H9 (cell line): ENCODE data around the gene DSCAM. TPM values are rescaled to one million over a fixed set of nuclear protein-coding genes. Genes with fewer than 3 reads are reported as not detected.

Experiments used
- DNase-seq: peaks from one replicate; pipeline ENCODE4 v3.0.0-alpha.2; 2017
- H2AFZ ChIP-seq: one replicate; pipeline ENCODE4 v1.6.1; 2013; ENCODE audit warnings: mild to moderate bottlenecking, low read length, control low read depth, moderate library complexity
- H2AK5ac ChIP-seq: 2 replicates; pipeline ENCODE4 v1.6.1; 2013; ENCODE audit warnings: low read length, control low read depth, mixed read lengths; ENCODE audit not compliant: insufficient read length
- H2BK120ac ChIP-seq: one replicate; pipeline ENCODE4 v1.6.1; 2013; ENCODE audit warnings: low read depth, mild to moderate bottlenecking, low read length, control low read depth, inconsistent platforms; ENCODE audit not compliant: poor library complexity, severe bottlenecking
- H2BK12ac ChIP-seq: 2 replicates; pipeline ENCODE4 v1.6.1; 2013; ENCODE audit warnings: low read length, control low read depth, mixed read lengths, low read depth; ENCODE audit not compliant: insufficient read length
- H2BK15ac ChIP-seq: 2 replicates; pipeline ENCODE4 v1.6.1; 2013; ENCODE audit warnings: low read depth, low read length, control low read depth
- H2BK20ac ChIP-seq: one replicate; pipeline ENCODE4 v1.6.1; 2013; ENCODE audit warnings: low read depth, mild to moderate bottlenecking, low read length, control low read depth, inconsistent platforms; ENCODE audit not compliant: poor library complexity, severe bottlenecking
- H2BK5ac ChIP-seq: 2 replicates; pipeline ENCODE4 v1.6.1; 2013; ENCODE audit warnings: low read length, control low read depth, mixed read lengths; ENCODE audit not compliant: insufficient read length
- H3K14ac ChIP-seq: 2 replicates; pipeline ENCODE4 v1.6.1; 2013; ENCODE audit warnings: low read length, control low read depth; ENCODE audit not compliant: insufficient read depth
- H3K18ac ChIP-seq: 2 replicates; pipeline ENCODE4 v1.6.1; 2013; ENCODE audit warnings: low read depth, mild to moderate bottlenecking, mixed read lengths, low read length, control low read depth; ENCODE audit not compliant: insufficient read length
- H3K23ac ChIP-seq: 2 replicates; pipeline ENCODE4 v1.6.1; 2013; ENCODE audit warnings: low read length, control low read depth, mixed read lengths, low read depth; ENCODE audit not compliant: insufficient read length
- H3K23me2 ChIP-seq: 2 replicates; pipeline ENCODE4 v1.6.1; 2013; ENCODE audit warnings: low read depth, mild to moderate bottlenecking, mixed read lengths, low read length, control low read depth; ENCODE audit not compliant: insufficient read length, poor library complexity, severe bottlenecking
- H3K27ac ChIP-seq: 2 replicates; pipeline ENCODE4 v1.5.1; 2013; ENCODE audit warnings: low read length, control low read depth, mixed read lengths, low read depth; ENCODE audit not compliant: insufficient read length
- H3K27me3 ChIP-seq: 2 replicates; pipeline ENCODE4 v1.6.1; 2013; ENCODE audit warnings: low read length, control low read depth, inconsistent platforms; ENCODE audit not compliant: insufficient read depth
- H3K4ac ChIP-seq: 2 replicates; pipeline ENCODE4 v1.6.1; 2013; ENCODE audit warnings: low read depth, mild to moderate bottlenecking, control low read depth, inconsistent platforms, low read length, moderate library complexity
- H3K4me1 ChIP-seq: 2 replicates; pipeline ENCODE4 v1.6.1; 2013; ENCODE audit warnings: low read length, control low read depth, inconsistent platforms; ENCODE audit not compliant: insufficient read depth
- H3K4me2 ChIP-seq: 2 replicates; pipeline ENCODE4 v1.6.1; 2013; ENCODE audit warnings: low read length, control low read depth, mixed read lengths; ENCODE audit not compliant: insufficient read length, insufficient read depth
- H3K56ac ChIP-seq: 2 replicates; pipeline ENCODE4 v1.6.1; 2013; ENCODE audit warnings: low read depth, mild to moderate bottlenecking, mixed read lengths, low read length, control low read depth; ENCODE audit not compliant: insufficient read length
- H3K79me1 ChIP-seq: 2 replicates; pipeline ENCODE4 v1.6.1; 2013; ENCODE audit warnings: low read depth, mild to moderate bottlenecking, moderate library complexity, low read length, control low read depth, inconsistent platforms; ENCODE audit not compliant: insufficient read depth, poor library complexity, severe bottlenecking
- H3K79me2 ChIP-seq: 2 replicates; pipeline ENCODE4 v1.6.1; 2013; ENCODE audit warnings: low read length, control low read depth, inconsistent platforms; ENCODE audit not compliant: insufficient read depth
- H3K9ac ChIP-seq: 2 replicates; pipeline ENCODE4 v1.6.1; 2013; ENCODE audit warnings: low read length, control low read depth, mixed read lengths; ENCODE audit not compliant: insufficient read length; ENCODE audit errors: extremely low read depth
- H3K9me3 ChIP-seq: one replicate; pipeline ENCODE4 v1.6.1; 2013; ENCODE audit warnings: low read depth, low read length, inconsistent platforms; ENCODE audit not compliant: control insufficient read depth
- H3T11ph ChIP-seq: one replicate; pipeline ENCODE4 v1.6.1; 2013; ENCODE audit warnings: mild to moderate bottlenecking, low read length, control low read depth, inconsistent platforms
- H4K20me1 ChIP-seq: one replicate; pipeline ENCODE4 v1.6.1; 2013; ENCODE audit not compliant: control insufficient read depth, insufficient read length, insufficient read depth
- H4K5ac ChIP-seq: 2 replicates; pipeline ENCODE4 v1.6.1; 2013; ENCODE audit warnings: low read depth, mild to moderate bottlenecking, mixed read lengths, low read length, control low read depth; ENCODE audit not compliant: insufficient read length
- H4K8ac ChIP-seq: replicated peaks from 2 replicates; pipeline ENCODE4 v1.6.1; 2013; ENCODE audit warnings: low read length, control low read depth, mixed read lengths, low read depth; ENCODE audit not compliant: insufficient read length
- H4K91ac ChIP-seq: 2 replicates; pipeline ENCODE4 v1.6.1; 2013; ENCODE audit warnings: low read depth, mild to moderate bottlenecking, moderate library complexity, mixed read lengths, low read length, control low read depth; ENCODE audit not compliant: insufficient read length
- H3K27ac Mint-ChIP-seq, 3 experiments: 2 replicates in 2 of 3; 3 replicates in 1 of 3; pipeline ENCODE4 v1.8.0; 2020 to 2021; ENCODE audit warnings: mixed read lengths in 3 of 3, mild to moderate bottlenecking in 1 of 3, moderate library complexity in 1 of 3
- H3K27me3 Mint-ChIP-seq: 2 replicates; pipeline ENCODE4 v1.8.0; 2021; ENCODE audit warnings: low read depth, mild to moderate bottlenecking, moderate library complexity, mixed read lengths
- H3K36me3 Mint-ChIP-seq, 3 experiments: 2 replicates in 2 of 3; 3 replicates in 1 of 3; pipeline ENCODE4 v1.8.0; 2020 to 2021; ENCODE audit warnings: low read depth in 3 of 3, mixed read lengths in 3 of 3; ENCODE audit not compliant: insufficient read depth in 1 of 3
- H3K4me1 Mint-ChIP-seq, 2 experiments: 2 replicates each; pipeline ENCODE4 v1.8.0; 2020; ENCODE audit warnings: mixed read lengths in 2 of 2
- H3K4me3 Mint-ChIP-seq, 2 experiments: 2 replicates in 1 of 2; 3 replicates in 1 of 2; pipeline ENCODE4 v1.8.0; 2020 to 2021; ENCODE audit warnings: mild to moderate bottlenecking in 2 of 2, mixed read lengths in 2 of 2, moderate library complexity in 1 of 2
- H3K9me3 Mint-ChIP-seq, 2 experiments: 2 replicates in 1 of 2; 3 replicates in 1 of 2; pipeline ENCODE4 v1.8.0; 2020; ENCODE audit warnings: mild to moderate bottlenecking in 2 of 2, mixed read lengths in 2 of 2, moderate library complexity in 1 of 2
- CTCF ChIP-seq: fragments of 200-600 bp; sonication (generic); conservative IDR thresholded peaks from 3 replicates; pipeline ENCODE4 v1.8.0; 2021; ENCODE audit warnings: antibody characterized with exemption, mild to moderate bottlenecking
- WGBS: extraction: QIAGEN DNeasy Blood & Tissue Kit; methylation state at CpG from one replicate; pipeline ENCODE4 v1.1.7; 2013; ENCODE audit warnings: missing lambda C conversion rate, low lambda C conversion rate, mixed read lengths; ENCODE audit not compliant: insufficient read length; ENCODE audit errors: extremely low coverage; 5-methylcytosine and 5-hydroxymethylcytosine counted together
- total RNA-seq: library from RNA; stranded (reverse); gene quantifications from 2 replicates; pipeline ENCODE4 v1.2.1, GENCODE V29; 2021

DSCAM gene
- total RNA-seq, 1 experiment from 2014 or later = 0.17 TPM

GRCh38 chr21:40563900-40564299 lies 283.1 kb downstream of the DSCAM start:
- H3K4me1 Mint-ChIP-seq = peaks cover 0 to 4% of the 10 kb centered on the region in 2 experiments; a peak in 1 of 4 replicates
- no peak overlapping the region for H4K5ac ChIP-seq
- H3K79me1 ChIP-seq = no peaks in the 10 kb centered on the region
- no CpG with 5 or more reads among the region's 4 CpGs for WGBS
- no peak overlapping the region for H3K4ac ChIP-seq
- H3K4me1 ChIP-seq = no peaks in the 10 kb centered on the region
- no peak overlapping the region for H2BK15ac ChIP-seq
- no peak overlapping the region for H3K23ac ChIP-seq
- no peak overlapping the region for H3K4me3 Mint-ChIP-seq
- TF ChIP-seq CTCF = no peak
- H2BK5ac ChIP-seq = no peak overlapping the region
- H2AK5ac ChIP-seq = no peak overlapping the region
- H3K79me2 ChIP-seq = 0 out of 2 replicates have a peak, but pooled peaks cover 2% of the 10 kb centered on the region
- H3K9ac ChIP-seq = no peak overlapping the region
- no peaks in the 10 kb centered on the region for H3K27me3 ChIP-seq
- no peak for DNase-seq
- no peak overlapping the region for H4K91ac ChIP-seq
- no peak overlapping the region for H3K27ac ChIP-seq
- no peaks in the 10 kb centered on the region for H3K23me2 ChIP-seq
- H3K18ac ChIP-seq = no peak overlapping the region
- no peak overlapping the region for H2BK20ac ChIP-seq
- no peak overlapping the region for H4K8ac ChIP-seq
- H3K9me3 Mint-ChIP-seq = no peaks in the 10 kb centered on the region; a peak in 2 of 5 replicates
- H4K20me1 ChIP-seq = no peaks in the 10 kb centered on the region
- H3K27me3 Mint-ChIP-seq = no peaks in the 10 kb centered on the region; the same call in 1 of the 2 replicates
- H3K9me3 ChIP-seq = no peaks in the 10 kb centered on the region
- no peak overlapping the region for H3K56ac ChIP-seq
- H3K14ac ChIP-seq = no peak overlapping the region; the same call in 1 of the 2 replicates
- no peak overlapping the region for H3K4me2 ChIP-seq
- H2BK12ac ChIP-seq = no peak overlapping the region
- no peak overlapping the region for H2AFZ ChIP-seq
- no peak overlapping the region for H3T11ph ChIP-seq
- H3K27ac Mint-ChIP-seq = no peak overlapping the region
- peaks cover 0 to 2% (median 0%) of the 10 kb centered on the region in 3 experiments; a peak in 1 of 7 replicates for H3K36me3 Mint-ChIP-seq
- no peak overlapping the region for H2BK120ac ChIP-seq
